SK-N-SH (cell line): ENCODE data around the gene CFAP97. TPM values are rescaled to one million over a fixed set of nuclear protein-coding genes. Genes with fewer than 3 reads are reported as not detected.

Experiments used
- CTCF ChIA-PET: fragments of 300-600, 350-600 bp; formaldehyde crosslinking; extraction: SDS; loops from one replicate; lab custom pipeline; 2021; lab: Yijun Ruan, JAX
- POLR2A ChIA-PET: fragments of 350-600 bp; sonication (Branson Sonifier 250); formaldehyde crosslinking; extraction: SDS; loops from one replicate; lab custom pipeline; 2020; ENCODE audit warnings: antibody characterized with exemption, inconsistent platforms; lab: Yijun Ruan, JAX
- DNase-seq: peaks from one replicate; pipeline ENCODE4 v3.0.0; 2012
- H2AFZ ChIP-seq: fragments of 200-600 bp; sonication (generic); 2 replicates; pipeline ENCODE4 v1.8.1; 2016; ENCODE audit warnings: antibody characterized with exemption, mild to moderate bottlenecking, low read depth
- H3F3A ChIP-seq: fragments of 200-600 bp; sonication (generic); replicated peaks from 2 replicates; pipeline ENCODE3; 2016; ENCODE audit warnings: antibody characterized with exemption, mild to moderate bottlenecking; ENCODE audit not compliant: insufficient read depth
- H3K27ac ChIP-seq, 2 experiments: fragments of 200-500 bp in 1 of 2; fragments of 200-600 bp in 1 of 2; sonication (Bioruptor generic) in 1 of 2; sonication (generic), shearing (Covaris generic) in 1 of 2; 2 replicates each; pipeline versions ENCODE4 v1.5.1 to v1.6.1; 2014 to 2016; ENCODE audit warnings: low read depth in 2 of 2, inconsistent platforms in 1 of 2, low read length in 1 of 2, mild to moderate bottlenecking in 1 of 2, mixed read lengths in 1 of 2
- H3K27me3 ChIP-seq: fragments of 200-600 bp; sonication (generic), shearing (Covaris generic); 2 replicates; pipeline ENCODE4 v1.6.1; 2016; ENCODE audit warnings: mixed run types; ENCODE audit not compliant: insufficient read depth
- H3K36me3 ChIP-seq, 2 experiments: fragments of 200-500 bp in 1 of 2; fragments of 200-600 bp in 1 of 2; sonication (Bioruptor generic) in 1 of 2; sonication (generic) in 1 of 2; replicated peaks in 1 of 2; 2 replicates each; pipeline versions ENCODE3 to v1.5.1; 2014 to 2016; ENCODE audit warnings: low read length in 1 of 2, mild to moderate bottlenecking in 1 of 2; ENCODE audit not compliant: insufficient read depth in 2 of 2, control insufficient read depth in 1 of 2
- H3K4me1 ChIP-seq, 2 experiments: fragments of 200-500 bp in 1 of 2; fragments of 200-600 bp in 1 of 2; sonication (Bioruptor generic) in 1 of 2; sonication (generic), shearing (Covaris generic) in 1 of 2; 2 replicates each; pipeline versions ENCODE4 v1.5.1 to v1.6.1; 2014 to 2016; ENCODE audit warnings: low read depth in 1 of 2, low read length in 1 of 2, mixed run types in 1 of 2; ENCODE audit not compliant: insufficient read depth in 2 of 2, control insufficient read depth in 1 of 2
- H3K4me2 ChIP-seq: fragments of 200-600 bp; sonication (generic), shearing (Covaris generic); 2 replicates; pipeline ENCODE4 v1.6.1; 2017; ENCODE audit warnings: mixed run types
- H3K4me3 ChIP-seq, 2 experiments: fragments of 200-500 bp in 1 of 2; fragments of 200-600 bp in 1 of 2; sonication (Bioruptor generic) in 1 of 2; sonication (generic), shearing (Covaris generic) in 1 of 2; 2 replicates each; pipeline versions ENCODE4 v1.5.1 to v1.8.1; 2014 to 2016; ENCODE audit warnings: low read depth in 2 of 2, inconsistent platforms in 1 of 2, low read length in 1 of 2, mild to moderate bottlenecking in 1 of 2, mixed read lengths in 1 of 2, moderate library complexity in 1 of 2
- H3K79me2 ChIP-seq: fragments of 200-600 bp; sonication (generic); 2 replicates; pipeline ENCODE4 v1.8.1; 2017; ENCODE audit warnings: mild to moderate bottlenecking; ENCODE audit not compliant: insufficient read depth
- H3K9ac ChIP-seq: fragments of 200-600 bp; sonication (generic); 2 replicates; pipeline ENCODE4 v1.6.1; 2017; ENCODE audit warnings: mixed run types
- H3K9me2 ChIP-seq: fragments of 200-600 bp; sonication (generic); 2 replicates; pipeline ENCODE4 v1.6.1; 2017; ENCODE audit warnings: mixed run types
- H3K9me3 ChIP-seq: fragments of 200-600 bp; sonication (generic); 2 replicates; pipeline ENCODE4 v1.6.1; 2017; ENCODE audit warnings: mixed run types, mild to moderate bottlenecking, moderate library complexity
- H4K20me1 ChIP-seq: fragments of 200-600 bp; sonication (generic); 2 replicates; pipeline ENCODE4 v1.6.1; 2017; ENCODE audit warnings: mild to moderate bottlenecking, mixed run types; ENCODE audit not compliant: insufficient read depth
- EP300 ChIP-seq, 2 experiments: IDR thresholded peaks; 2 replicates each; pipeline versions ENCODE4 v1.4.0 to v1.6.1; 2012; ENCODE audit warnings: borderline replicate concordance in 1 of 2, low read depth in 1 of 2, low read length in 1 of 2
- EZH2phosphoT487 ChIP-seq: fragments of 200-600 bp; sonication (generic); IDR thresholded peaks from 2 replicates; pipeline ENCODE4 v1.6.1; 2017; ENCODE audit warnings: low read depth, mixed run types, mild to moderate bottlenecking, antibody characterized with exemption, moderate library complexity, borderline replicate concordance
- GATA2 ChIP-seq: sonication (generic); formaldehyde crosslinking; IDR thresholded peaks from 2 replicates; pipeline ENCODE4 v1.5.0; 2020; ENCODE audit warnings: mild to moderate bottlenecking, missing genetic modification reagents
- MAX ChIP-seq: IDR thresholded peaks from 2 replicates; pipeline ENCODE4 v1.4.0; 2012; ENCODE audit warnings: low read depth
- MEF2A ChIP-seq: IDR thresholded peaks from 2 replicates; pipeline ENCODE4 v1.4.0; 2012; ENCODE audit warnings: low read depth, borderline replicate concordance
- RAD21 ChIP-seq: IDR thresholded peaks from 2 replicates; pipeline ENCODE4 v1.6.1; 2012; ENCODE audit warnings: mild to moderate bottlenecking, low read length
- RCOR1 ChIP-seq: fragments of 150-350 bp; IDR thresholded peaks from 2 replicates; pipeline ENCODE4 v1.6.1; 2017; ENCODE audit warnings: antibody characterized with exemption, low read length
- SIN3A ChIP-seq: IDR thresholded peaks from 2 replicates; pipeline ENCODE4 v1.6.1; 2012; ENCODE audit warnings: low read depth, mild to moderate bottlenecking, low read length, moderate library complexity, borderline replicate concordance
- SMC3 ChIP-seq: IDR thresholded peaks from 2 replicates; pipeline ENCODE4 v1.6.1; 2012; ENCODE audit warnings: low read depth, low read length, improper control_type of control experiment
- TEAD4 ChIP-seq: IDR thresholded peaks from 2 replicates; pipeline ENCODE4 v1.4.0; 2012; ENCODE audit warnings: mild to moderate bottlenecking, borderline replicate concordance; ENCODE audit not compliant: insufficient read depth
- USF2 ChIP-seq: fragments of 150-350 bp; IDR thresholded peaks from 2 replicates; pipeline ENCODE4 v1.6.1; 2017; ENCODE audit warnings: antibody characterized with exemption, low read length, low read depth, borderline replicate concordance
- YY1 ChIP-seq: IDR thresholded peaks from 2 replicates; pipeline ENCODE4 v1.4.0; 2012; ENCODE audit warnings: low read depth, mild to moderate bottlenecking
- WGBS: methylation state at CpG from one replicate; pipeline ENCODE4 v1.1.6; 2017; ENCODE audit warnings: low lambda C conversion rate; 5-methylcytosine and 5-hydroxymethylcytosine counted together
- polyA plus RNA-seq, 3 experiments: library from polyadenylated mRNA; depleted of rRNA; stranded (reverse); fragments of >200 nt; gene quantifications; 2 replicates each; pipeline ENCODE4 v1.2.3, GENCODE V29; 2012

The CFAP97 gene
- polyA plus RNA-seq, 1 of the 3 experiments (the other 2 are of a cell fraction), result 10.6 TPM

GRCh38 chr4:185141777-185142176, 62.0 kb downstream of the CFAP97 start:
- 92% methylated on average over 6 of the region's 6 CpGs for WGBS

GRCh38 chr4:185139736-185140135, 64.1 kb downstream of the CFAP97 start:
- H3K36me3 ChIP-seq, result no peaks in the 10 kb centered on the region
- H3K79me2 ChIP-seq, result peaks cover 12% of the 10 kb centered on the region; the same call in 1 of the 2 replicates
- H3K9me2 ChIP-seq, result no peaks in the 10 kb centered on the region
- H2AFZ ChIP-seq, result no peak overlapping the region
- H3K4me2 ChIP-seq, result no peak overlapping the region
- H3K9me3 ChIP-seq, result no peaks in the 10 kb centered on the region
- H3K9ac ChIP-seq, result no peak overlapping the region
- CTCF ChIA-PET, result interaction anchor here (1.6 to 3.4 kb wide), 3 partner anchors 44 to 134 kb away, joined by 4 to 13 read pairs (median 11); no protein-coding TSS in a partner anchor
- POLR2A ChIA-PET, result no interaction called here
- no peak overlapping the region for H3K27ac ChIP-seq
- no peaks in the 10 kb centered on the region for H3K27me3 ChIP-seq
- no peak for DNase-seq
- no peaks in the 10 kb centered on the region for H4K20me1 ChIP-seq
- 71% methylated on average over 6 of the region's 6 CpGs for WGBS
- H3K4me1 ChIP-seq, result peaks cover 0 to 14% of the 10 kb centered on the region in 2 experiments; a peak in 2 of 4 replicates
- TF ChIP-seq GATA2 (no peak), MEF2A (no peak), RCOR1 (no peak)
- H3K4me3 ChIP-seq, result no peak overlapping the region
- H3F3A ChIP-seq, result peaks cover 4% of the 10 kb centered on the region

More at GRCh38 chr4:185141777-185142176, 62.0 kb downstream of the CFAP97 start:
- H3K4me2 ChIP-seq, result no peak overlapping the region
- CTCF ChIA-PET, result interaction anchor here (1.1 to 3.4 kb wide), 4 partner anchors 42 to 897 kb away, joined by 3 to 13 read pairs (median 4); no protein-coding TSS in a partner anchor
- peaks cover 0 to 12% of the 10 kb centered on the region in 2 experiments for H3K36me3 ChIP-seq
- no peak overlapping the region for H3K4me3 ChIP-seq
- no peaks in the 10 kb centered on the region for H3K27me3 ChIP-seq
- H3K9ac ChIP-seq, result no peak overlapping the region
- no peaks in the 10 kb centered on the region for H4K20me1 ChIP-seq
- POLR2A ChIA-PET, result interaction anchor here (0.8 kb wide), 1 partner anchor 390 kb away, joined by 3 read pairs; no protein-coding TSS in a partner anchor
- H3K79me2 ChIP-seq, result peaks cover 24% of the 10 kb centered on the region; the same call in 1 of the 2 replicates
- peaks cover 0 to 23% of the 10 kb centered on the region in 2 experiments; a peak in 2 of 4 replicates for H3K4me1 ChIP-seq
- H3K27ac ChIP-seq, result no peak overlapping the region
- H3F3A ChIP-seq, result peaks cover 4% of the 10 kb centered on the region
- no peaks in the 10 kb centered on the region for H3K9me2 ChIP-seq
- no peak overlapping the region for H2AFZ ChIP-seq
- H3K9me3 ChIP-seq, result no peaks in the 10 kb centered on the region
- TF ChIP-seq EP300 (IDR thresholded peaks at IDR 0.05; ENCODE audit: borderline replicate concordance in 1 of 2, low read depth in 1 of 2, low read length in 1 of 2), result no peak
- TF ChIP-seq SIN3A, result no peak
- TF ChIP-seq YY1, result no peak
- TF ChIP-seq USF2, result no peak
- no peak for TF ChIP-seq SMC3
- TF ChIP-seq EZH2phosphoT487, result no peak
- no peak for TF ChIP-seq TEAD4
- TF ChIP-seq RAD21, result no peak
- no peak for TF ChIP-seq MAX
- no peak for DNase-seq
